ENCODE results near the gene OCA2.
A peak's percentile ranks its signal among the peaks of the same experiment; 100 is the strongest.
"Not testable (repeated sequence)": the region's sequence is repeated elsewhere in the genome, so short reads cannot be mapped to it uniquely, and the experiment has no call there.

Gene OCA2

DNA sequence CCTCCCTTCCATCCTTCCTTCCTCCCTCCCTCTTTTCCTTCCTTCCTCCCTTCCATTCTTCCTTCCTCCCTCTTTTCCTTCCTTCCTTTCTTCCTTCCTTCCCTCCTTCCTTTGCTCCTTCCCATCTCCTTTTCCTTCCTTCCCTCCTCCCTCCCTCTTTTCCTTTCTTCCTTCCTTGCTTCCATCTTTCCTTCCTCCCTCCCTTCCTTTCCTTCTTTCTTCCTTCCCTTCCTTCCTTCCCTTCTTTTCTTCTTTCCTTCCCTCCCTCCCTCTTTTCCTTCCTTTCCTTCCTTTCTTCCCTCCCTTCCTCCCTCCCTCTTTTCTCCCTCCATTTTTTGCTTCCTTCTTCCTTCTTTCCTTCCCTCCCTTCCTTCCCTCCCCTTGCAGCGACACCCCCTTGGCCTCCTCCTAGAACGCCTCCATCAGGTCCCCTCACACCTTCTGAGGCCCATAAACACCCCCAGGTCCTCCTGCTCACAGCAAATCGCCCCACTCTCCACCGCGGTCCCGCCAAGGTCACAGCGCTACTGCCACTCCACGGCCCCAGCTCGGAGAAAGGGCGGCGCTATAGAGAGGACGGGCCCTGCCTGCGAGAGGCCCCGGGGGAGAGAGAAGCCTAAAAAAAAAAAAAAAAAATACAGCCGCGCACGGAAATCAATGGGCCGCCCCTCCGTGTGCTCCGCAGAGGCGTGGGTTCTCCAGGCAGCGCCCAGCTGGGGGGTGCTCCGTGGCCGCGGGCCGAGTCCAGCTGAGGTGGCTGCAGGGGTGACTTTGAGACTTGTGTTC, 328.2 kb downstream of the OCA2 start:
- no peak for DNase-seq (ENCODE audit: low spot score)

DNA sequence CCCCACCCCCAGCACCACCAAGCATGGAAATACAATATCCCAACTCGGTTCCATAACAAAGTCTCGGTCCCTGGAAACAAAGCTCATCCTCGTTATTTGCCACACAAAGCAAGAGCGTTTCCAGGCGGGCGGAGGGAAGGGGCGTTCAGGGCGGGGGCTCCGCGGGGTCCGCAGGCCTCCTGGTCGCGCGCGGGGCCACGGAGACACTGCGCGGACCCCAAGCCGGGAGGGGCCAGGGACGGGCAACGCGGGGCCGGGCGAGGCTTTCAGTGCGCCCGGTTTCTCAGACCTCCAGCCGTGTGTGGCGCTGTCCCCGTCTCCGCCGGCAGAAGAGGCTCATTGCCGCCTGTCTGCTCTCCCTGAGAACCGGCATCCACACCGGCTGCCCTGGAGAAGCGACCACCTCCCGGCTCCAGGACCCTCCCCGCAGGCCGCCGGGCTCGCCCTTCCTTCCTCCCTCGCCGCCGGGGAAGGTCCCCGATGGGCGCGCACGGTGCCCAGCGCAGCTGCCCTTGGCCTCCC, 329.0 kb downstream of the OCA2 start:
- no peak for DNase-seq (ENCODE audit: low spot score)

DNA sequence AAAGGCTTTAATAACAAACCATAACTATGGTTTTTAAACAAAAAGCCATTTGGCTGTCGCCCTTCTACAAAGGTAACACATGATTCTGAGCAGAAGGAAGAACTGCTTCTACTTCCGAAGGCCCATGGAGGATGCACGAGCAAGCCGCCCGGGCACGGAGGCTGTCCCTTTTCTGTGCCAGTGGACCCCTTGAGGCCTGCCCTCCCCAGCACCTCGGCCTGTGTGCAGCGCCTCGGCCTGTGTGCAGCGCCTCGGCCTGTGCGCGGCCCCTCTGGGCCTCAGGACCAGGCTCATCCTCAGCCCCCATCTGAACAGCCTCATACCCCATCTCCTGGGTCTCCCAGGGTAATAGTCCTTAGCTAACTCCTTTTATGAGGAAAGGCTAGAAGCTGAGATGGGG, 329.5 kb downstream of the OCA2 start:
- no peak for DNase-seq (ENCODE audit: low spot score)

DNA sequence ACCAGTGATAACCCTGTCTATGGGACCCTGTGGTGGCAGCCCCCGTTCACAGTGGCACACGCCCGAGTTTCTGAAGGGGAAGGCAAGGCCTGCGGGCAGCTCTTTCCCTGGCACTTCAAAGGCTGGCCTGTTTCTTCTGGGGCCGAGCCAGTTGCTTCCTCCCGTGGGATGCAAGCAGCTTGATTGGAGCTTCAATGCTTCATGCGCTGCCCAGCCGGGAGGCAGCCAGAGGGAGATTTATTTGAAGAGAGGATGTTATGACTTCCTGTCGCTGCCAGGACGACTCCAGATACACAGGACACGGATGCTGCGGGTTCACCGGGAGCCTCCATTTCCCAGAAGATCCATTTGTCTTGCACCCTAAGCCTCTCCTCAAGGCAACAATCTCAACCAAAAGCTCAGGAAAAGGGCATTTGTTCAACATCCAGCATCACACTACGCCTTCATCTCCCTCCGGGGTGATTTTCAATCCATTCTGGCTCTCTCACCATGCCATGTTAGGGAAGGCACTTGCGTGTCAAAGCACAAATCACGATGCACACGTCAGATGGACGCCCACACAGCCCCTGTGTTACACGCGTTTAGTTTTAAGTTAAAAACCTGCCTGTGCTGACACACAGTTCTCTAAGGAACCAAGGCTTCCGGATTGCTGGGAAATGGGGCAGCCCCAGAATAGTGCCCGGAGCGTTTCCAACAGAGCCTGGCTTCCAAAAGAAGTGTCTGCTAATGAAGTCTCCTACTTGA, 330.2 kb downstream of the OCA2 start:
- no peak for DNase-seq (ENCODE audit: low spot score)

DNA sequence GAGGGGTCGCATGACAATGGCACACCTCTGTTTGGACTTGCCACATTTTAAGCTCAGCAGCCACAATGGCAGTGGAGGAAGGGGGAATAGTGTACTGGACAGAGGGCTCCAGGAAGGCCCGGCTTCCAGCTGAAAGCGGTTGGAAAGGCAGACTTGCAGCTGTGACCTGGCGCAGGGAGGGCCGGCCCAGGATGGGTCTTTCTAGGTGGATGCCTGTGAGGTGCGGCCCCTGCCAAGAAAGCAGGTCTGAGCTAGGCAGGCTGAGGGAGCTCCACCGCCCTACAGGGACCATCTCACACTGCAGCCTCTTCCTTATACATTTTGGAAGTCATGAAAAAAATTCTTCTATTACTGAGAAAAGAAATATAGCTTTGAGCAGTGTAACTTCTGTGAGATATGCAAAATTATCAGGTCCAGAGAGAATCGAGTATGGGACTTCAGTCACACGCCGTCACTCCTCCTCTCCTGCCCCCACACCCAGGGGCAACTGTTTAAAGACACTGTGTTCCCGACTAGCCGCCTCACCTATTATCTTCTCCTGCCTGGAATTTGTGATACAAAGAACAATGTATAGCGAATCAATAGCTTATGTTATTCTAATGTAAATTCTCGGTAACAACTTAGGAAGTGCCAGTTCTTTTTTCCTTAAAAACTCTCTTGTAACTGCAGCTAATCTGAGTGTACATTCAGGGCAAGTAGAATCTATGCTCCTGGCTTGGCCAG, 331.0 kb downstream of the OCA2 start:
- no peak for DNase-seq (ENCODE audit: low spot score)

DNA sequence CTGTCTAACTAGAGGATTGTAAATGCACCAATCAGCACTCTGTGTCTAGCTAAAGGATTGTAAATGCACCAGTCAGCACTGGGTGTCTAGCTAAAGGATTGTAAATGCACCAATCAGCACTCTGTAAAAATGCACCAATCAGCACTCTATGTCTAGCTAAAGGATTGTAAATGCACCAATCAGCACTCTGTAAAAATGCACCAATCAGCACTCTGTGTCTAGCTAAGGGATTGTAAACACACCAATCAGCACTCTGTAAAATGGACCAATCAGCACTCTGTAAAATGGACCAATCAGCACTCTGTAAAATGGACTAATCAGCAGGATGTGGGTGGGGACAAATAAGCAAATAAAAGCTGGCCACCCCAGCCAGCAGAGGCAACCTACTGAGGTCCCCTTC, 331.7 kb downstream of the OCA2 start:
- DNase-seq (ENCODE audit: low spot score): not testable (repeated sequence)

DNA sequence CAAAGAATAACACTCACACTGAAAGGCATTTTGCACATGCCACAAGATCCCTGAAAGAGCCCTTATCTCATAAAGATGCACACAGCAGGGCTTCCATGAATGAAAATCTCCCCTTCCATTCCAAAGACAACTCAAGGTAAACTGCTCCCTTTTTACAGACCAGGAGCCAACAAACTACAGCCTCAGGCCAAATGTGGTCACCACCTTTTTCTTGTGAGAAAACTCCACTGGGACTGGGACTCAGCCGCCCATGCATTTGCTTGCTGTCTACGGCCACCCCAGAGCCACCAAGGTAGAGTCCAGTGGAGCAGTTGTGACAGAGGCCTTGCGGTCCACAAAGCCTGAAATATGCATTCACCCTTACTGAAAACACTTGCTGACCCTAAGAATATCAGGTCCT, 334.8 kb downstream of the OCA2 start:
- no peak for DNase-seq (ENCODE audit: low spot score)

DNA sequence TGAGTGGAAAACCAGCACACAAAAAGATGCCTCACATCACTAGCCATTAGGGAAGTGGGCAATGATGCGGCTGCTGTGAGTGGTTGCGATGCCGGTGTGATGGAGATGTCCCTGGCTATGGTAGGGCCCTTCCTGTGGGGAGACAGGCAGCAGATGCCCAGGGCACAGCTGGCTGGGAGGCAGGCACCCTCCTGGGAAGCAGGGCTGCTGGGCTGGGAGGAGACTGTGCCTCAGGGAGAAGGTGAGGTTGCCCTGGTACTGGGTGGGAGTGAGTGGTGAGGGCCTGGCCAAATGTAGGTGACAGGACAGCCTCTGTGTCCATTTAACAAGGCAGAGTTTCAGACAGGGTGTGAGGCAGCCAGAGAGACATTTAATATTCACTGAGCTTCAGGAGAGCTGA, 335.6 kb downstream of the OCA2 start:
- no peak for DNase-seq (ENCODE audit: low spot score)

DNA sequence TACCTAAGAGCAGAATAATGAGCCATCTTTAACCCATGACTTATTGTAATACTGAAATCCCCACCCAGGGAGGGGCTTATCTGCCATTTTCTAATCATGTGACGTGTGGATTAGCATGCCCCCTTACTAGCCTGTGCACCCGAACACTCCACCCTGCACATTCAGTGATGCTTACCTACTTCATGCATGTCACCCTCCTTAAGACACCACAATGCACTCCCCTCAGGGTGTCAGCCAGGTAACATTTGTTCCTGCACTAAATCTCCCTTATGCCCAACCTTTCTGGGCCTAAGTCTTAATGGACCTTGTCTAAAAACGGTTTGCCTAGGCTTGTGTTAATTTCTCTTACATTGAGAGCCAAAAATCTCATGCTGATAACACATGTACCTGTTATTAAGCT, 336.6 kb downstream of the OCA2 start:
- DNase-seq (ENCODE audit: low spot score): no peak

DNA sequence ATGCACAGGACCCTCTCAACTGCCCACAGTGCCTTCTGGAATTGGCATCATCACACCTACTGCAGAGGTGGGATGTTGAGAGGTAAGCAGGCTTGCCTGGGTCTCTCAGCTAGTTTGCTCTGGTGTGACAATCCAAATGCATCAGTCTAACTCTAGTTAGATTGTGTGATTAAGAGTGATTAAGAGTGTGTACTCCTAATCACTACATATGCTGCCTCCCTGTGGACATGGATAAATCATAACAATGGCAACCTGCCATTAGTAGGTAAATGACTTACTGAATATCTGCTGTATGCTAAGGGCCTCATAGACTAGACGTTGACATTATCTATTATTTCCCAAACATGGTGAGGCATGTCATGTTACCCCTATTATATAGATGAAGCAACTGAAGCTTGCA, 342.1 kb downstream of the OCA2 start:
- peak; percentile 50 for DNase-seq (ENCODE audit: low spot score)

DNA sequence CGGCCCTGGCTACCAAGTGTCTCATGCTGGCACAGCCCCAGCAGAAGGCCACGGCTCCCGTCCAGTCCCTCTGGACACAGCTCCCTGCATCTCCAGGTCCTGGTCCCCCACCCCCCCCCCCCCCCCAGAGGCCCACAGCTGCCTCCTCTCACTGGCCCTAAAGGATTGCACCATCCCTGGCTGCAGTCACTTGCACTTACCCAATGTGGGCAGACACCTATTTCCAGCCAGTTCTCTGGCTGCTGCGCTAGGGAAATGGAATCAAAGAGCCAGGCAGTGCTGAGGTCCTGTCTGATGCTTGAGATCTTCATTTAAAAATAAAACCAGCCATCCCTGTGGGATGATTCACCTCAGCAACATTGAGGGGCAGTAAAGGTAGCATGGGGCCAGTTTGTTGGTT, 346.4 kb downstream of the OCA2 start:
- DNase-seq (ENCODE audit: low spot score): no peak

DNA sequence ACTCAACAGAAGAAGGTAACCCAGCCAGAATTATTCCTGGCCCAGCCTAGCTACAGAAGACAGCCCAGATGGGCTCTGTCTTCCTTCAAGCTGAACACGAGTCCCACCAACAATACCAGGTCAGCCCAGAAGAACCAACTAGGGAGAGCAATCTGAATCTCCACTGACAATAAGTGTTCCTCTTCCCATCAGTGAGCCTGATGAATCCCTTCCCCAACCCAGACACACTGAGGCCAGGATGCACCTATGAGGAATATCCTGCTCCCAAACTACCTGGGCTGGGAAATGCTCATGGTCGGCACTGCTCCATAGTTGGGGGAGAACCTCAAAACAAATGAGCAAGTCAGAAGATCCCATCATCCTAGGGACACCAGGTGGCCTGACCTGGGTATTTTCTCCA, 351.1 kb downstream of the OCA2 start:
- no peak for DNase-seq (ENCODE audit: low spot score)

DNA sequence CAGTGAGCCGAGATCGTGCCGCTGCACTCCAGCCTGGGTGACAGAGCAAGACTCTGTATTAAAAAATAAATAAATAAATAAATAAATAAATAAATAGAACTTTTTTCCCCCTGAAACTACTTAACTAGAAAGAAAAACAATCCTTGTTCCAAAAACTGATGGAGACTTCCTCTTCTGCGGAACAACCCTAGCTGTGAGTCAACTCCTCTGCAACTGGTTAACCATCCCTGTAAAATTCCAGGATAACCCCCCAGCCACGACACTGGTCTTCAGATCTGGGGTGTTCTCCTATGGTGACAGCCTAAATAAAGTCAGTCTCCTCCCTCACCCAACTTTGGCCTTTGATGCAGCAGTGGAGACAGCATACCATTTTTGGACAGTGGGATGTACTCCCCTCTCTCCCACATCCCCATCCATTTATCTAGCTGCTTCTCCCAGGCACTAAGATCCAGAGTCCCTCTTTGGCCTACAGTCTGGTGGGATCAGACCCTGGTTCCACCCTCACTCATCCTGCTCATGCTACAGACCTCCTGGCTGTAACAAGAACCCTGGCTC, 352.6 kb downstream of the OCA2 start:
- no peak for DNase-seq (ENCODE audit: low spot score)

DNA sequence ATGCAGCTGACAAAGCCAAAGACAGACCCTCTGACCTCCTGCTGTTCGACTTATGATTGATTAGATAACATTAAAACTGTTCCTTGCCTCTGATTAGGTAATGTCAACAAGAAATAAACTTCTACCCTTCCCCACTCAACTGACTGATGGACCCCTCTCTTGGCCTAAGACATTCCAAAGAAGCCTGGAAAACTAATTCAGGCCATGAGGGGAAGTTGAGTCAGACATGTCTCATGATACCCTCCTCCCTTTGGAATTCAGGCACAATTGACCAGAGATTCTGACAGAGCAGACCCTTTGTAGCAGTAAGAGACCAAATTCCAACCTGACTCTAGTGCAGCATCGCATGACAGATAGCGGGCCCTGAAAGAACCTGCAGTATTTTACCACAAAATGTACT, 354.5 kb downstream of the OCA2 start:
- DNase-seq (ENCODE audit: low spot score): no peak

DNA sequence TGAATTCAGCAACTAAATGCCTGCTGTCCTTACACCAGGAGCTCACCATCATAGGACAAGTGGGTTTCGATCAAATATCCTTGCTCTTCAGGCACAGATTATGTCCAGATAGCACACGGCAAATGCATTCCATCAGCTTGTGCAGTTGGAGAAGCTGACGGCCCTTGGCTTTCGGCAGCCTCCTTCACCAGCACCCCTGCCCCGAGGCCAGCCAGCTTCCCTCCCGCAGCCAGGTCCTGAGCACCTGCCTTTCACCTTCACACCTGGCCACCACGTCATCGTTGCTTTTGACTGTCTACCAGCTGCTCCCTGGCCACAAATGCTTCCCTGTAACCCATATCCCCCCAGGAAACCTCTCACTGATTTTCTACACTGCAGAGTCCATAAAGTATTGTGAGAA, 355.5 kb downstream of the OCA2 start:
- DNase-seq (ENCODE audit: low spot score): no peak

DNA sequence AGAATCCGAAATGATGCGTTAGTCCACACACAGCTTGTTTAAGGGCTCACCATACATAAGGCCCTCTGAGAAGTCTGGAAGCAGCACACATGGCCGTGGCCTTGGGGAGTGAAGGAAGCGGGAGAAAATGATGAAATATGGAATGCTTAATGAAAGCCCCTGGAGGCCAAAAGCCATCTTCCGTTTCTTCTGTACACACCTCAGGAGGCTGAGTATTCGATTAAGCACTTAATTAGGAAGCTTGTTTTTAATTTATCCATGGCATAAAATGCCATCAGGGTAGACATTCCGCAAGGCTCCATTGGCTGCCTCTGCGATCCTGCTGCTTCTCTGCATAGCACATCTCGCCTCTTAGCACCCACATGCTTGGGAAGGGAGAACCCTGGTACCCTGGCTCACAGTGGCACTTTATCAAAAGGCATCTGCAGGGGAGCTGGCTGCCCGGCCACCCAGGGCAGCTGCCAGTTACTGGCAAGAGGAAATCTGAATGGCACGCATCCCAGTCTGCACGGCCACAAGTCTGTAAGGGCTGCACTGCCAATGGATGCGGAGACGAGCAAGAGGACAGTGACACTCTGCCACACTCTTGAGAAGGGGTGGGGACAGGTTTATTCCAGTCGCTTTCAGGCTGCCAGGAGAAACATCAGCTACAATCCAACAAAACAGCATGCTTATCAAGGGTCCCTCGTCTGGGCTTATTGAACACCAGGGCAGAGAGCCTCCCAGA, 356.2 kb downstream of the OCA2 start:
- no peak for DNase-seq (ENCODE audit: low spot score)

DNA sequence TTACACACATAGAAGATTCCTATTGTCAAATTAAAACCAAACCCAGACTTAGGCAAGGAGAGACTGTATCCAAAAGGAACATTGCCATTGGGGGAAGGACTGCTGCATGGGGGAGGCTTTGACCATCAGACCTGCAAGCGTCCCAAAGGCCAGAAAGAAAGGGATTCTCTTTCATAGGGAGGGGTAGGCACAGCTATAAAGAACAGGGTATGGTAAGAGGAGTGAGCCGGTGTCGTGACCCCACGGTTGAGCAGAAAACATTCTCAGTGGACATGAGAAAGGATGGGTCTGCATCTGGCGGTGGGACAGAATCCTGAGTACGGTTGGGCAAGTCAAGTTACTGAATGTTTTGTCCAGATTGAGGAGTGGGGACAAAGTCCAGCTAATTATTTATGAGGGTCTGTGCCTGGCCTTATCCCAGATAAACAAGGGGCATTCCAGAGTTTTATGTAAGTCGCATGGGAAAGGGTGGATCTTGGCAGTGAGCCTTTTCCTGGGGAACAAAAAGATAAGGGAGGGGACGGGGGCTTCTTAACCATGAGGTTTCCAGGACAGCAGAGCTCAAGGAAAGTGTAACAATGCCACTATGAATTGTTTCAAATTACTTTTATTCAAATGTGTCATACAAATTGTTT, 357.8 kb downstream of the OCA2 start:
- no peak for DNase-seq (ENCODE audit: low spot score)

DNA sequence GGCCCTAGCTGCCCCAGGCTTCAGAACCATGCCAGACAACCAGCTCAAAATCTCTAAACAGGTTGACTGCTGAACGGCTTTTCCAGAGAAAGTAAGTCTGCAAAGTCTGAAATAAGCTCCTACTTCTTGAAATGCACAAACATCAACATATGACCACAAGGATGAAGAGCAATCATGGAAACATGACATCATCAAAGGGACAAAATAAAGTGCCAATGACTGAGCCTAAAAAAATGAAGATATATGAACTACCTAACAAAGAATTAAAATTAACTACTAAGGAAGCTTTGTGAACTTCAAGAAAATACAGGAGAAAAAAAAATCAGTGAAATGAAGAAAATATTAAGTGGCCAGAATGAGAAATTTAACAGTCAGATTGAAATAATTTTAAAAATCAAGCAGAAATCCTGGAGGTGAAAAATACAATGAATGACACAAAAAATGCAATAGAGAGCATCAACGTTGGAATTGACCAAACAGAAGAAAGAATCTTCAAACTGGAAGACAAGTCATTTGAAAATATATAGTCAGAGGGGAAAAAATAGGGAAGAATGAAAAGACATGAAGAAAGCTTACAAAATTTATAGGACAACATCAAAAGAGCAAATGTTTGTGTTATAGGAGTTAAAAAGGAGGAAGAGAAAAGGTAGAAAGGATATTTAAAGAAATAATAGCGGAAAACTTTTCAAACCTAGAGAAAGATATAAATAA, 364.2 kb downstream of the OCA2 start:
- DNase-seq (ENCODE audit: low spot score): no peak

DNA sequence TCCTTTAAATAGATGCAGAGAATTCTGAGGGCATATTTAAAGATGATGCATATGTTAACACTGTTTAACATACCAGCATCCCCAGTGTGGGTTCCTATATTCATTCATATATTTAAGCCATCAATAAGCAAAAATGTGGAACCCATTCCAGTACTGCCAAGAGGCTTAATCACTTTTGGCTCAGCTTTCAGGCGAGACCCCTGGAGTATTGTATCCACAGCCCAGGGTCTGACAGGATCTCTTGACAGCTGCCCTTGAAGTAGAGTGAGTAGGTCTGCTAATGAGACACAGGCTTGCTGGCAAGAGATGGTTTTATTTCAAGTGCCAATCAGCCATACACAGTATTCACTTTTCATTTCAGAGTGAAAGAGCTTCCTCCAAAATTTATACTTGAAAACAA, 367.3 kb downstream of the OCA2 start:
- no peak for DNase-seq (ENCODE audit: low spot score)

DNA sequence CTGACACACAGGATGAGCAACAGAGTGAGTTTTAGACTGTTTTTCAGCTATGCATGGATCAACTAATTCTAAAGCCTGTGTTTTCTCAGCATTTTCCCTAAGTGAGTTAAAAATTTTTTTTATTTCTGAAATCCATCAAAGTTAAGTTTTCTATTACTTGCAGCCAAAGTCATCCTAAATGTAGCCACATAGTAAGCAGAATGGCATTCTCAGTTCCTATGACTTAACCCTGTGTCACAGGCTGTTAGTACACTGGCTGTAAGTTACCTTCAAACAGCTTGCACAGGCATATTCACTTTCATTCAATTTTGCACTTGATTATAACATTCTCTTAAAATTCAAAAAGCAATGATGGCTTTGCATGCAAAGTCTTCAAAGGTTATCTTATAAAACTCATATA, 368.2 kb downstream of the OCA2 start:
- DNase-seq (ENCODE audit: low spot score): no peak

DNA sequence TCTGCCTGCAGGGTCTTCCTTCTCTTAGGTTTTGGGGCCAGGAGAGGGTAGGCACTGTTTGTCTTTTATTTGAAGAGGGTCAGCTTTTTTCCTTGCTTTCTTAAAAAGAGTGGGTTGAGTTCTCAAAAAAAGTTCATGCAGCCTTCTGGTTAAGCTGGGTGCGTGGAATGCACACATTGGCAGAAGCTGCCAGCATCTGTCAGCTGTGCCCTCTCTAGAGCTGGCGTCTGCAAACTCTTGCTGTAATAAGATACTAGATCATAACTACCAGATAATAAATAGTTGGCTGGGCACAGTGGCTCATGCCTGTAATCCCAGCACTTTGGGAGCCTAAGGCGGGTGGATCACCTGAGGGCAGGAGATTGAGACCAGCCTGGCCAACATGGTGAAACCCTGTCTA, 373.4 kb downstream of the OCA2 start:
- DNase-seq (ENCODE audit: low spot score): no peak
